Measurements from ENCODE around the gene LRRIQ4. TPM values are rescaled to one million over a fixed set of nuclear protein-coding genes. Genes with fewer than 3 reads are reported as not detected.

LRRIQ4 gene
- total RNA-seq, 1 donor = under 0.01 TPM

DNA sequence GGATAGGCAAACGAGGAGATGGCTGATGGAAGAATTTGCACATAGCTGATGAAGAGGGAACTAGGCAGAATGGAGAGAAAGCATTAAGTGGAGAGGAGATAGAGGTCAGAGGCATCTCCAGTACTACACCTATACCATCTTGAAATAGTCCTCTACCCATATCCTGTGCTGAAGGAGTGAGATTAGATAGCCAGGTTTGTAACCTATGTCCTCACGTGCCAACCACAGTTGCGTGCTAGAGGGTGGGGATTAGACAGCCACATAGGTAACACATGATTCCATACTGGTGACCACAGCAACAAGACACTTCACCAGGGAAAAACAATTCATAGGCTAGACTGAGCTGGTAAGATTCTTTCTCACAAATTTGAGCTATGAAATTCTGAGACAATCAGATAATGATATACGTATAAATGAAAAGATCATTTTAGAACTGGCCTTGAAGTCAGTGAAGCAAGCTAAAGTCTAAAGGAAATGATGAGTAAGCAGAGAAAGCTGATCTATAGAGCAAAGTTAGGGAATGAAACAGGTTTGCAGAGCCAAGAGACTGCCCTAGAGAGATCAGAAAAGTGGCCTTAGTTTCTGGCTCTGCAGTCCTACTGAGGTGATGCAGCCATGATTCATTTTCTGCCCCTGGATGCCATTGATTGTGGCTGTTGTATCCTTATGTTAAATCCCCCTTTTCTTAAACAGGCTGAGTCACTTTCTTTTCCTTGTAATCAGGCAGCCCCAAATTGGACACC, 21.8 kb upstream of the LRRIQ4 start:
- H3K27me3 ChIP-seq (ENCODE audit: insufficient read depth, low read length) = no peaks in the 10 kb centered on the region
- no peak overlapping the region for H3K4me3 ChIP-seq (ENCODE audit: insufficient read depth, low read length)
- H3K9me3 ChIP-seq (ENCODE audit: low read depth, low read length) = no peaks in the 10 kb centered on the region
- H3K4me1 ChIP-seq (ENCODE audit: insufficient read depth, low read length) = peaks cover 4% of the 10 kb centered on the region
- no peak for DNase-seq (ENCODE audit: insufficient read length, low spot score, missing footprints)
- H3K36me3 ChIP-seq (ENCODE audit: insufficient read depth, low read length) = peaks cover 24% of the 10 kb centered on the region
- no peaks in the 10 kb centered on the region for H3K79me2 ChIP-seq (ENCODE audit: insufficient read depth, low read length)
- TF ChIP-seq, protein P1, sequence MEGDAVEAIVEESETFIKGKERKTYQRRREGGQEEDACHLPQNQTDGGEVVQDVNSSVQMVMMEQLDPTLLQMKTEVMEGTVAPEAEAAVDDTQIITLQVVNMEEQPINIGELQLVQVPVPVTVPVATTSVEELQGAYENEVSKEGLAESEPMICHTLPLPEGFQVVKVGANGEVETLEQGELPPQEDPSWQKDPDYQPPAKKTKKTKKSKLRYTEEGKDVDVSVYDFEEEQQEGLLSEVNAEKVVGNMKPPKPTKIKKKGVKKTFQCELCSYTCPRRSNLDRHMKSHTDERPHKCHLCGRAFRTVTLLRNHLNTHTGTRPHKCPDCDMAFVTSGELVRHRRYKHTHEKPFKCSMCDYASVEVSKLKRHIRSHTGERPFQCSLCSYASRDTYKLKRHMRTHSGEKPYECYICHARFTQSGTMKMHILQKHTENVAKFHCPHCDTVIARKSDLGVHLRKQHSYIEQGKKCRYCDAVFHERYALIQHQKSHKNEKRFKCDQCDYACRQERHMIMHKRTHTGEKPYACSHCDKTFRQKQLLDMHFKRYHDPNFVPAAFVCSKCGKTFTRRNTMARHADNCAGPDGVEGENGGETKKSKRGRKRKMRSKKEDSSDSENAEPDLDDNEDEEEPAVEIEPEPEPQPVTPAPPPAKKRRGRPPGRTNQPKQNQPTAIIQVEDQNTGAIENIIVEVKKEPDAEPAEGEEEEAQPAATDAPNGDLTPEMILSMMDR (IDR thresholded peaks at IDR 0.05; ENCODE audit: extremely low read depth, low read depth, low read length) = no peak
- no peak overlapping the region for H2AFZ ChIP-seq (ENCODE audit: low read length)
- no peak overlapping the region for H3K27ac ChIP-seq (ENCODE audit: low read depth, low read length)
- no peak overlapping the region for H3K4me2 ChIP-seq (ENCODE audit: insufficient read depth, low read length)
- no peaks in the 10 kb centered on the region for H4K20me1 ChIP-seq (ENCODE audit: insufficient read depth, low read length)

DNA sequence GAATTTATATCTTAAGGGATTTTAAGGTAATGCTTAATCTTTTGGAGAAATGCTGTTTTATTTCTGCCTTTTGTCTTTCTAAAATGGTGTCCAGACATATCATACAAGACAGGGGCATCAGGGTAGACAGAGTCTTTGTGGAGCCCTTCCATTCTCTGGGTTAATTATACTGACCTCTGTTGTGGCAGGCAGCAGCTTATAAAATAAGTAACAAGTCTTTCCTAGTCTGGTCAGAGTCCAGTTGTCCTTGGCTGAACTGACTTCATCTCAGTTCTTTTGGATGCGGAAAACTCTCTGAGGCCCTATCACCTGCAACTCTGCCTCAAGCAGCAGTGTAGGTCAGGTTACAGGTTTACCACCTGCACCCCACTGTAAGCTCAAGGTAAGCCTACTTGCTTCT, 20.3 kb upstream of the LRRIQ4 start:
- DNase-seq (ENCODE audit: insufficient read length, low spot score, missing footprints) = no peak
- H3K27me3 ChIP-seq (ENCODE audit: insufficient read depth, low read length) = no peaks in the 10 kb centered on the region
- H3K4me1 ChIP-seq (ENCODE audit: insufficient read depth, low read length) = peaks cover 4% of the 10 kb centered on the region
- no peak overlapping the region for H3K4me3 ChIP-seq (ENCODE audit: insufficient read depth, low read length)
- no peak overlapping the region for H2AFZ ChIP-seq (ENCODE audit: low read length)
- TF ChIP-seq, protein P1 (IDR thresholded peaks at IDR 0.05; ENCODE audit: extremely low read depth, low read depth, low read length) = no peak
- peaks cover 10% of the 10 kb centered on the region for H3K36me3 ChIP-seq (ENCODE audit: insufficient read depth, low read length)
- no peak overlapping the region for H3K4me2 ChIP-seq (ENCODE audit: insufficient read depth, low read length)
- no peaks in the 10 kb centered on the region for H4K20me1 ChIP-seq (ENCODE audit: insufficient read depth, low read length)
- H3K27ac ChIP-seq (ENCODE audit: low read depth, low read length) = no peak overlapping the region
- H3K79me2 ChIP-seq (ENCODE audit: insufficient read depth, low read length) = no peaks in the 10 kb centered on the region
- no peaks in the 10 kb centered on the region for H3K9me3 ChIP-seq (ENCODE audit: low read depth, low read length)

DNA sequence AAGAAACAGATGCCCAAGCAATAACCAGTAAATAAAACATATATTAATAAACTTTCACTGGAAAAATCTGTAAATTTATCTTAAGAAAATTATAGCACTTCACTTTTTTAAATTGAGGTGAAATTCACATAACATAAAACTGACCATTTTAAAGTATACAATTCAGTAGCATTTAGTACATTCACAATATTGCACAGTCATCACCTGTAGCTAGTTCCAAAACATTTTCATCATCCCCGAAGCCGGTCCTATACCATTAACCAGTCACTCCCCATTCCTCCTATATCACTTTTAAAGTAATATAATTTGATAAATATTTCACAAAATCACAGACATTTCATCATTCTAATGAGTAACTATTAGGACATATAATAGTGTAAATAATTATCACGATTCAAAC, 8.0 kb upstream of the LRRIQ4 start:
- Histone ChIP-seq H3K4me1 (ENCODE audit: insufficient read depth, low read length) (no peaks in the 10 kb centered on the region), H2AFZ (ENCODE audit: low read length) (no peak overlapping the region), H3K27me3 (ENCODE audit: insufficient read depth, low read length) (no peaks in the 10 kb centered on the region), H3K4me3 (ENCODE audit: insufficient read depth, low read length) (no peak overlapping the region), H4K20me1 (ENCODE audit: insufficient read depth, low read length) (no peaks in the 10 kb centered on the region), H3K79me2 (ENCODE audit: insufficient read depth, low read length) (no peaks in the 10 kb centered on the region), H3K4me2 (ENCODE audit: insufficient read depth, low read length) (no peak overlapping the region), H3K36me3 (ENCODE audit: insufficient read depth, low read length) (no peaks in the 10 kb centered on the region), H3K27ac (ENCODE audit: low read depth, low read length) (no peak overlapping the region), H3K9me3 (ENCODE audit: low read depth, low read length) (no peaks in the 10 kb centered on the region)
- DNase-seq (ENCODE audit: insufficient read length, low spot score, missing footprints) = no peak
- TF ChIP-seq, protein P1 (IDR thresholded peaks at IDR 0.05; ENCODE audit: extremely low read depth, low read depth, low read length) = no peak

DNA sequence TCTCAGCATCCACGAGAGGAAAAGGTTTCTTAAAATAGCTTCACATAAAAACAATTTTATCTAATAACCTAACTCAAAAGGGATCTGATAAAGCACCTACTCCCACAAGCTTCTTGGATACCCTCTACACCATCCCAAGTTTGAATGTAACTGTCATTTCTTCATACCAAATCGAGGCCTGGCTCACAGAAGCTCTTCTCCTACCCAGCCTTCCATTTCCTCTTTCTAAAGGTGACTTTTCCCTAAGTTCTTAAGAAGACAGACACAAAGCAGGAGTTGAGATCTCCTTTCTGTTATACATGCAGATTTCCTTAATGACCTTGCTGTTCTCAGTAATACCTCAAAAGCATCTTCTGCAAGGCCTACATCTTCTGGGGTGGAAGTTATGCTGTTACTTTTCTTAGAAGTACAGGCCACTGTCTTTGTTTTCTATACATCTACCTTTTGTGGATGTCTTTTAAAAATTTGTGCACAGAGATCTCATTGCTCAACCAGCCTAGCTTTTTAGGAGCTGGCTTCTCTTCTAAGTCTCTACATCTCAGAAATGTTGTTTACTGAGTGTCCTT, 3.4 kb upstream of the LRRIQ4 start:
- peak; percentile 9 for DNase-seq (ENCODE audit: insufficient read length, low spot score, missing footprints)
- H3K4me1 ChIP-seq (ENCODE audit: insufficient read depth, low read length) = peaks cover 16% of the 10 kb centered on the region
- no peaks in the 10 kb centered on the region for H3K79me2 ChIP-seq (ENCODE audit: insufficient read depth, low read length)
- peak overlapping the region; percentile 69 for H2AFZ ChIP-seq (ENCODE audit: low read length)
- TF ChIP-seq, protein P1 (IDR thresholded peaks at IDR 0.05; ENCODE audit: extremely low read depth, low read depth, low read length) = no peak
- no peak overlapping the region for H3K4me2 ChIP-seq (ENCODE audit: insufficient read depth, low read length)
- H3K36me3 ChIP-seq (ENCODE audit: insufficient read depth, low read length) = no peaks in the 10 kb centered on the region
- H3K9me3 ChIP-seq (ENCODE audit: low read depth, low read length) = no peaks in the 10 kb centered on the region
- H3K27me3 ChIP-seq (ENCODE audit: insufficient read depth, low read length) = no peaks in the 10 kb centered on the region
- H3K27ac ChIP-seq (ENCODE audit: low read depth, low read length) = no peak overlapping the region
- H4K20me1 ChIP-seq (ENCODE audit: insufficient read depth, low read length) = no peaks in the 10 kb centered on the region
- no peak overlapping the region for H3K4me3 ChIP-seq (ENCODE audit: insufficient read depth, low read length)
